Right lobe of liver (tissue), 4 donors: ENCODE data around the gene EMC6.

Source experiments
- POLR2A ChIP-seq: fragments of 450-650 bp; IDR thresholded peaks from one replicate; pipeline ENCODE4 v1.6.1; 2017; ENCODE audit warnings: antibody characterized with exemption, mild to moderate bottlenecking
- TF ChIP-seq, protein P1 (sequence below), 4 donors: fragments of 200-600 bp in 3 of 4; fragments of 450-650 bp in 1 of 4; IDR thresholded peaks; one replicate each; pipeline versions ENCODE4 v1.5.1 to v1.8.0; 2016 to 2022; ENCODE audit warnings: antibody characterized with exemption in 4 of 4, mild to moderate bottlenecking in 2 of 4
- donor health status: DM: no; HTN: no; CAD: no.
- donor health status: DM: no; HTN: no; CAD: no.
- donor health status: DM: no; HTN: yes; CAD: no.

DNA sequence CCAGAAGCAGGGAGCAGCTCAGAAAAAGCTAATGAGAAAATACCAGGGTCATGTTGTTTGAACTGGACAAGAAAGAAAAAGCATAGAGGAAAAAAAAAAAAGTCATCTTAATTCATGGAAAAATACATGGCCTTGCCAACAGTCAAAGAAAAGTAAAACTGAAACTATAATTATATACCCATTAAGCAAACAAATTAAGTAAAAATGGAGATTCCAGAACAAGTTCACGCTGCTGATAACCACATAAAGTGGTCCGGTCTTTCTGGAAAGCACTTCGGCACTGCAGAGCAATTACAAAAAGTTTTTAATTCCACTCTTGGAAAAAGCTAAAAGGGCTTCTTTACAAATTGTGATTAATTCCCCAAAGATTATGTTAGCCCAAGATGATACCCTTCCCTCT, 39.8 kb downstream of the EMC6 start:
- TF ChIP-seq, protein P1, sequence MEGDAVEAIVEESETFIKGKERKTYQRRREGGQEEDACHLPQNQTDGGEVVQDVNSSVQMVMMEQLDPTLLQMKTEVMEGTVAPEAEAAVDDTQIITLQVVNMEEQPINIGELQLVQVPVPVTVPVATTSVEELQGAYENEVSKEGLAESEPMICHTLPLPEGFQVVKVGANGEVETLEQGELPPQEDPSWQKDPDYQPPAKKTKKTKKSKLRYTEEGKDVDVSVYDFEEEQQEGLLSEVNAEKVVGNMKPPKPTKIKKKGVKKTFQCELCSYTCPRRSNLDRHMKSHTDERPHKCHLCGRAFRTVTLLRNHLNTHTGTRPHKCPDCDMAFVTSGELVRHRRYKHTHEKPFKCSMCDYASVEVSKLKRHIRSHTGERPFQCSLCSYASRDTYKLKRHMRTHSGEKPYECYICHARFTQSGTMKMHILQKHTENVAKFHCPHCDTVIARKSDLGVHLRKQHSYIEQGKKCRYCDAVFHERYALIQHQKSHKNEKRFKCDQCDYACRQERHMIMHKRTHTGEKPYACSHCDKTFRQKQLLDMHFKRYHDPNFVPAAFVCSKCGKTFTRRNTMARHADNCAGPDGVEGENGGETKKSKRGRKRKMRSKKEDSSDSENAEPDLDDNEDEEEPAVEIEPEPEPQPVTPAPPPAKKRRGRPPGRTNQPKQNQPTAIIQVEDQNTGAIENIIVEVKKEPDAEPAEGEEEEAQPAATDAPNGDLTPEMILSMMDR (IDR thresholded peaks at IDR 0.05), result no peak
- no peak for TF ChIP-seq POLR2A
